Kidney glomerular epithelial cell (primary cell): ENCODE measurements around the gene ZBTB44.

ENCODE experiments used
- DNase-seq: peaks from one replicate; lab custom pipeline; 2025; lab: John Stamatoyannopoulos, UW

The ZBTB44 gene

DNA sequence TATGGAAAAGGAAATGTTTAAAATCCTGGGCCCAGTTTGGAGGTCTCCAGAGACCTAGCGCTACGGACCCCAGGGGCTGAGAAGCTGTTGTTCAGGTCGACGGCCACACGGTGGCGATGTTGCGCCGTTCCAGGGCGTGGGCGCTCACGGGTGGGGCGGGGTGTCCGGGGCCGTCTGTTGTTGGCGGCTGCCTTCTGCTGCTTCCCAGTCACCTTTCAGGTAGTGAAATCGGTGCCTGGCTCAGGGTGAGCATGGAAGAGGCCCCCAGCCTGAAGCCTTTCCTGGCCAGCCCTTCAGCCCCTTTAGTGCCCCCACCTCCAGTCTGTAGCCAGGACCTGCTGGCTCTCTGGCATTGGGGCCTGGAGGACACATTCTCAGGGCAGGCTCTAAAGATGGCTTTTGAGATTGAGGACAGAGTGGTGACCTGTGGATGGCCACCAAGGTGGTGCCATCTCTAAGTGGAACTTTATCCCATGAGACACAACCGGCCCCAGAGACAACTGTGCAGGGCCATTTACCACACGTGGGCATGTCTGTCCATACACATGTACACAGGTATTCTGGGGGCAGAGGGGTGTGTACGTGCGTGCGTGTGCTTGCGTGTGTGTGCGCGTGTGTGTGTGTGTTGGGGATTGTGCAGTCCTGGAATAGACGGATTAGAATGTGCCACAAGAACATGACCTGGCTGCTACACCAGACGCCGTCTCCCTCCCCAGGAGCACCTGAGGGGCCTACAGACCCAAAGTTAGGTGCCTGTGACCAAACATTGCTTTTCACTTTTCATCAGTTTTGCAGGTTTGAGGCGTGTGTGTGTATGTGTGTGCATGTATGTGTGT lies 101.4 kb downstream of the ZBTB44 start:
- DNase-seq: peak; percentile 34

GRCh38 chr11:130212431-130212961 lies 102.2 kb downstream of the ZBTB44 start:
- no peak for DNase-seq

GRCh38 chr11:130211781-130212401 lies 102.8 kb downstream of the ZBTB44 start:
- DNase-seq: no peak

DNA sequence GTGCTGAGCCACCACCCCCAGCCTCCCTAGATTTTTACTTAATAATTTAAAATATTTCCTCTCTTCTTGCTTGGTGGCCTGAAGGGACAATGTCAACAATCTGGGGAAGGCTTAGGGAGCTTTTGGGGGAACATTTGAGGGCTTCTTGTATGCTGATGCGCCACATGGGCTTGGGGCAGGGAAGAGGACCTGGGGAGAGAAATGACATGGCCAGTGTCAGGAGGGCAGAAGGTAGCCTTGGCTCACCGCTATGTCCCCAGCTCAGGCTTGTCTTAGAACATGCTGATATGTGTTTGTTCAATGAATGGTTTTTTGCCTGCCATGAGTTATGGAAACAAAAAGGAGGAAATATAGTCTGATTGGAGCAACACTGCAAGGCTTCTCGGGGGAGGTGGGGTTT lies 103.6 kb downstream of the ZBTB44 start:
- DNase-seq: no peak

DNA sequence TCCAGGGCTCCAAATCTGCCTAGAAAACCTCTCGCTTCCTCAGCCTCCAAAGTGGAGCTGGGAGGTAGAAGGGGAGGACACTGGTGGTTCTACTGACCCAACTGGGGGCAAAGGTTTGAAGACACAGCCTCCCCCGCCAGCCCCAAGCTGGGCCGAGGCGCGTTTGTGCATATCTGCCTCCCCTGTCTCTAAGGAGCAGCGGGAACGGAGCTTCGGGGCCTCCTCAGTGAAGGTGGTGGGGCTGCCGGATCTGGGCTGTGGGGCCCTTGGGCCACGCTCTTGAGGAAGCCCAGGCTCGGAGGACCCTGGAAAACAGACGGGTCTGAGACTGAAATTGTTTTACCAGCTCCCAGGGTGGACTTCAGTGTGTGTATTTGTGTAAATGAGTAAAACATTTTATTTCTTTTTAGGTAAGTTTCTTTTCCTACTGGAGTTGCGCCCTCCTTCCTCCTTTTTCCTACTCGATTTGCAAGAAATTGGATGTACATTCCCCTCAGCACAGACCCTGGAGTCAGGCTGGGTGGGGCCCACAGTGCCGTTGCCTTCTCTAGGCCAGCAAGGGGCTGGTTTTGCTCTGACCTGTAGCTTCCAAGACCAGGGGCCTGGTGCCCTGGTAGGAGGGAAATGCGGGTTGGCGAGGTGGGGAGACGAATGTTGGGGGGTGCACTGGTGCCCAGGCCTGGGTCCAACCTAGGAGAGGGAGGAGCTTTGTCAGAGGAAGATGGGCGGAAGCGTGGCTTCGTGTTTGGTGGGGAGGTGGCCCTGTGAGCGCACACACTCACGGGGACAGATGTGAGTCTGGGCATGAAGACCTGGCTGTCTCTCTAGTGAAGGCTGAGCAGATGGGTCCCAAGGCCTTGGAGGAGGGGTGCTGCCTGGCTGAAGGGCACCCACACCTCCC lies 104.5 kb downstream of the ZBTB44 start:
- DNase-seq: no peak

DNA sequence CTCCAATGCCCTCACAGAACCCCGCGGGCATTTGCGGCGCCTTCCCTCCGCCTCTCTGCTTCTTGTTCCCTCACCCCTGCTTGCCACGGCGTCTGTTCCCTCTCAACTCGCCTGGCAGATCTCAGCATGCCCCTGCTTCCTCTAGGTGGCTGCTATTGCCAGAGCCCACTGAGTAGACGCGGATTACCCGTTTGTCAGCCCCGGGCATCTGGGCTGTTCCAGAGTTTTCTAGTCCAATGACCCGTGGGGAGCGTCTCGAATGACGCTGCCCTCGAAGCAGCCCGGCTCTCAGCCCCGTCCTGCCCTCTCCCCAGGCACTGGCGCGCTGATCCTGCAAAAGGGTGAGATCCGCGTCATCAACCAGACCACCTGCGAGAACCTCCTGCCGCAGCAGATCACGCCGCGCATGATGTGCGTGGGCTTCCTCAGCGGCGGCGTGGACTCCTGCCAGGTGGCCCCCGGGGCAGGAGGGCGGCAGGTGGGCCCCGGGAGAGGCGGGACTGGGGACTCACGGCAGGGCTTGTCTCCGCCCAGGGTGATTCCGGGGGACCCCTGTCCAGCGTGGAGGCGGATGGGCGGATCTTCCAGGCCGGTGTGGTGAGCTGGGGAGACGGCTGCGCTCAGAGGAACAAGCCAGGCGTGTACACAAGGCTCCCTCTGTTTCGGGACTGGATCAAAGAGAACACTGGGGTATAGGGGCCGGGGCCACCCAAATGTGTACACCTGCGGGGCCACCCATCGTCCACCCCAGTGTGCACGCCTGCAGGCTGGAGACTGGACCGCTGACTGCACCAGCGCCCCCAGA lies 105.4 kb downstream of the ZBTB44 start:
- no peak for DNase-seq

DNA sequence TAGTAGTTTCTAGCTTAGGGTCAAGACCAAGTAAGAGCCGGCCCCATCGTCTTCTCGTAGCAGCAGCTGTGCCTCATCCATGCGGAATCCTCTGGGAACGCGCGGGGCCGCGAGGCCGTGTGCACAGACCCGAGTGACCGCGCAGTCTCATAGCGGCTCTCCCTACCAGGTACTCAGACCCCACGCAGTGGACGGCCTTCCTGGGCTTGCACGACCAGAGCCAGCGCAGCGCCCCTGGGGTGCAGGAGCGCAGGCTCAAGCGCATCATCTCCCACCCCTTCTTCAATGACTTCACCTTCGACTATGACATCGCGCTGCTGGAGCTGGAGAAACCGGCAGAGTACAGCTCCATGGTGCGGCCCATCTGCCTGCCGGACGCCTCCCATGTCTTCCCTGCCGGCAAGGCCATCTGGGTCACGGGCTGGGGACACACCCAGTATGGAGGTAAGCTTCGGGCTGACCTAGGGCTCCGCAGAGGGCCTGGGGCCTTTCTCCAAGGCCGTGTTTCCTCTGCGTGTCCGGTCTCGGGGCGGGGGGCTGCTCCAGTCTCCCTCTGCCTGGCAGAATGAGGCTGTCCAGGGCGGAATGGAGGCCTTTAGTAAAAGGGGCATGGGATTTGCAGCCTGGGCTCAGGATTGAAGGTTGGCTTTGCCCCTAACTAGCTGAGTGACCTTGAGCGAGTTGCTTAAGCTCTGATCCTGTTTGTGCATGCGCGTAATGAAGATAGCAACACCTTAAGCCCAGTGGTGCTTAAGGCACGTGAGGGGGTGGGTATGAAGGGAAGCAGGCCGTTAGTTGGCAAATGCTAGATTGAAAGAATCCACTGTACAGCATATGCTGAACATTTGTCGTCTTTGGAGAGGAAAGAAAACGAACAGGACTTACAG lies 106.2 kb downstream of the ZBTB44 start:
- DNase-seq: no peak

- no peak for DNase-seq
Observed at GRCh38 chr11:130206141-130206540, 108.6 kb downstream of the ZBTB44 start.

- no peak for DNase-seq
Observed at GRCh38 chr11:130204703-130205095, 110.0 kb downstream of the ZBTB44 start.

DNA sequence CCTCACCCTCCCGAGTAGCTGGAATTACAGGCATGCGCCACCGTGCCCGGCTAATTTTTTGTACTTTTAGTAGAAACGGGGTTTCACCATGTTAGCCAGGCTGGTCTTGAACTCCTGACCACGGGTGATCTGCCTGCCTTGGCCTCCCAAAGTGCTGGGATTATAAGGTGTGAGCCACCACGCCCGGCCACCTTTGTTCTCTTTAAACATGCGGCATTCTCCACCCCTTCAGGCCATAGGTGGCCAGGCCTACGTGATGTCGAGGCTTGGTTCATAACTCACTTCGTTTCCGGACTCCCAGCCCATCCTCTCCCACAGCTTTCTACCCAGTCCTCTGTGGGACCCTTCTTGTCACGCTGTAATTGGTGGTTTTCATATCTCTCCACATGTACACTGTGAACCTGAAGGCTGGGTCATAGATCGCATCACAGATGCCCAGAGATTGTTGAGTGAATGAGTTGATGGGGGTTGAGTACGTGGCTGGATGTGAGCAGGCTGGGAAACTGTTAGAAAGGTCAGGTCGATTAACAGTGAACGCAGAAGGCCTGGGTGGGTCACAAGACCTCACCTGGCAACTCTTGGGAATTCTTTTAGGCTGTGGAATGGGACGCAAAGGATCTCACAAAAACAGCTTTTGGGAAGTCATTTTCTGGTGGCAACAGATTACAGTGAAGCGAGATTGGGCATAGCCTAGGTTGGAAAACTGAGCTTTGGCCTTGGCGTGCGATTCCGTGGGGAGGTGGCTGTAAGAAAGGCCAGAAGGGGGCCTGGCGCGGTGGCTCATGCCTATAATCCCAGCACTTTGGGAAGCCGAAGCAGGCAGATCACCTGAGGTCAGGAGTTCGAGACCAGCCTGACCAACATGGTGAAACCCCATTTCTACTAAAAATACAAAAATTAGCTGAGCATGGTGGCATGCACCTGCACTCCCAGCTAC lies 110.7 kb downstream of the ZBTB44 start:
- DNase-seq: no peak

GRCh38 chr11:130202818-130203689 lies 111.7 kb downstream of the ZBTB44 start:
- no peak for DNase-seq

DNA sequence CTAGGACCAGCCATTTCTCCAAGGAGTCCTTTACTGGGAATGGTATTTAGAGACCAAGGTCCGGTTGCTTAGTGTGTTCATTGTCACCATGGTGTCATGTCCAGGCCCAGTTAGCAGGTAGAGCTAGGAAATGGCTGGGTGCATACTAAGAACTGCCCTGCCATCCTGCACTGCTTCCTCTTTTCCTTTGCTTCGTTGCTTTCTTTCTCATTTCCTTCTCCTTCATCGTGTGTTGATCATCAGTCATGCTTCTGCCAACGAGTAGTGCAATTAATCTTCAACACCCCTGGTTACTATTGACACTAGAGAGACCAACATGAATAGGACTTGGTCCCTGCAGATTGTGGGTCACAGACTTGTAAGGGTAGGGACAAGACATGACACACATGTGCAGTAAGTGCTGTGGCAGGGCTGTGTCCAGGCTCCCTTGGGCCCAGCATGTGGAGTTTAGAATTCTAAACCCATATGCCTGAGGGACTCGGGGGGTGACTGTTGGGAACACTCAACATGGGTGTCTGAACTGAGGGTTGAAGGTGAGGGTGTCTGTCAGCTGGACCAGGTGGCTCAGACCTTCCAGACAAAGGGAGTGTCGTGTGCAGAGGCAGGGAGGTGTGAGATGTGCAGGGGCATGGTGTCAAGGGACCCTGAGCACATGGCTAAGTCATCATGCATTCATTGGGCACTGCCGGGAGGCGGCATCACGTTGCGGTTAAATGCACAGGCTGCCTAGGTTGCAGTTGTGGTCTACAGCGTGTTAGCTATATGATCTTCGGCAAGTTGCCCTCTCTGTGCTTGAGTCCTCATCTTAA lies 112.5 kb downstream of the ZBTB44 start:
- DNase-seq: no peak

DNA sequence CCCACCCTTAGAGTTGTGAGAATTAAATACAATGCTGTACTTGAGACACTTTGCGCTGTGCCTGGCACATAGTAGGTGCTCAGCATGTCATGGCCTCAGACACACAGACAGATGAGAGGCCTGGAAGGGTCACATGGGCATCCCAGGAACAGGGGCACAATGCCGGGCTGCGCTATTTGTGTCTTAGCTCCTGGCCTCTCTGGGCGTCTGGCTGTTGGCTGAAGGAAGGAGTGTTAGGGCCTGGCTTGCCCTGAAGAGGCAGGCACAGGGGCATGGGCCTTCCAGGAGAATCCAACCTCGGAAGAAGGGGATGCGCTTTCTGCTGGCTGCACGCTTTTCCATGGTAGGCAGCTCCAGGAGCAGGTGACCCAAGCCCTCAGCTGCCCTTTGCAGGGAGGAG lies 113.7 kb downstream of the ZBTB44 start:
- no peak for DNase-seq

GRCh38 chr11:130199792-130200191 lies 114.9 kb downstream of the ZBTB44 start:
- no peak for DNase-seq

DNA sequence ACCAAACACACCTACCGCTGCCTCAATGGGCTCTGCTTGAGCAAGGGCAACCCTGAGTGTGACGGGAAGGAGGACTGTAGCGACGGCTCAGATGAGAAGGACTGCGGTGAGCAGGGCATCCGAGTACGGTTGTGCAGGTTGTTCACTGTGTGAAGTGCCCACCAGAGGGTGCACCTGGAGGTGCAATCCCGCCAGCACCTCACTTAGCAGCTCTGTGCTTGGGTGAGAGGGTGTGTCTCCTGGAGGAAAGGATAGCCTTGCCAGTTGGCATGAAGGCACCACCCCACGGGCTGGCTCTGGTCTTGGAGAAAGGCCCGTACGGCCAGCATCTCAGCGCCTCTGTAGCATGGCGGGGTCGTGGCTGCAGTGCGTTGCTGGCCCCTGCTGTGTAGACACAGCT lies 115.8 kb downstream of the ZBTB44 start:
- no peak for DNase-seq

DNA sequence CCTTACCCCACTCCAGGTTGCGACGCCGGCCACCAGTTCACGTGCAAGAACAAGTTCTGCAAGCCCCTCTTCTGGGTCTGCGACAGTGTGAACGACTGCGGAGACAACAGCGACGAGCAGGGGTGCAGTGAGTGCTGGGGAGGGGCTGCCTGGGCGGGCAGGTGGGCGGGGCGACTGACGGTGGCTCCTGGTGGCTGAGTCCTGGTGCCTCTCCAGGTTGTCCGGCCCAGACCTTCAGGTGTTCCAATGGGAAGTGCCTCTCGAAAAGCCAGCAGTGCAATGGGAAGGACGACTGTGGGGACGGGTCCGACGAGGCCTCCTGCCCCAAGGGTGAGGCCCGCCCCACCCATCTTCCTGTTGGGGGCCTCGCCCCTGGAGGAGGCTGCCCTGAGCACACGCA lies 116.4 kb downstream of the ZBTB44 start:
- DNase-seq: no peak

DNA sequence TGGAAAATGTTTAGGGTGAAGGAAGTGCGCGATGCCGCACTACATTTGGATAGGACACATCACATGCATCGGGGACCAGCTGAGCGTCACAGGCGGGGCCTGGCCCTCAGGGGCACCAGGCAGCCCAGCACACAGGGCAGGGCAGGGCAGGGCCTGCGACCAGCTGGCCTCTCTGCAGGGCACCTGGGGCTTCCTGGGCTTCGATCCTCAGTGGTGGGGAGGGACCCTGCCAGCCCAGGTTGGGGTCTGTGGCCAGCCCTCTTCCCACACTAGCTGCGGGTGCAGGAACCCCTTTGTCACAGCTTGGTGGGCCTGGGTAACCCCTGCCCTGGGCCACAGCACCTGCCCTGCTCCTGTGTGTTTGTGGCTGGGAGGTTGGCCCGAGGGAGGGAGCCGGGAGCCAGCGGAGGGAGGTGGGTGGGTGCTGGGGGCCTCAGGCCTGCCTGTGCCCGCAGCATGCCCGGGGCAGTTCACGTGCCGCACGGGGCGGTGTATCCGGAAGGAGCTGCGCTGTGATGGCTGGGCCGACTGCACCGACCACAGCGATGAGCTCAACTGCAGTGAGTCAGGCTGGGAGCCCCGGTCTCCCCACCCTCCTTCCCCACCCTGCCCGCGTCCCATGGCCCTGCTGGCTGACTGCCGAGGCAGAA lies 117.2 kb downstream of the ZBTB44 start:
- DNase-seq: no peak
